ENCODE data around the gene GUCY2D.
A peak's percentile ranks its signal among the peaks of the same experiment; 100 is the strongest.
"Not testable (repeated sequence)": the region's sequence is repeated elsewhere in the genome, so short reads cannot be mapped to it uniquely, and the experiment has no call there.

GUCY2D gene

DNA sequence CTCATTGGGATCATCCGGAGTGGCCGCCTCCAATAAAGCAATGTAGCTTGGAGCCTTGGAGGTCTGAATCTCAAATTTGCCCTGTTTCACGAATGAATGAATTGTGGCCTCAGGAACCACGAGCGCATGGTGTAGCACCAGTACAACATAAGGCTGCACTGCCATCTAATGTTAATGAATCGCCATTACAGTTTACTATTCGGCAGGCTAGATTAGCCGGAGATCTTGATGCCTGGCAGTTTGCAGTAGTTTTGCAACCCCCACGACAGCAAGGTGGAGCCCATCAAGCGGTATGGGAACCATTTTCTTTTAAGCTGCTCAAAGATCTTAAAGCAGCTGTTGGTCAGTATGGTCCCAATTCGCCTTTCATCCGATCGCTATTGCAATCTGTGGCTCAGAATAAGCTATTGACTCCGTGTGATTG, 55.3 kb downstream of the GUCY2D start:
- H3K27me3 ChIP-seq (ENCODE audit: insufficient read depth, low read length) = no peaks in the 10 kb centered on the region

GRCh38 chr17:8059131-8059530, 56.7 kb downstream of the GUCY2D start:
- Histone ChIP-seq H3K4me1 (ENCODE audit: insufficient read depth, low read length, severe bottlenecking) (peaks cover 24% of the 10 kb centered on the region), H3K4me3 (ENCODE audit: low read depth, low read length, poor library complexity, severe bottlenecking) (no peak overlapping the region), H3F3A (ENCODE audit: insufficient read depth, low read length) (no peaks in the 10 kb centered on the region), H3K27ac (ENCODE audit: low read depth, low read length, poor library complexity, severe bottlenecking) (no peak overlapping the region), H3K9ac (ENCODE audit: low read length) (no peak overlapping the region), H3K27me3 (ENCODE audit: insufficient read depth, low read length) (no peaks in the 10 kb centered on the region), H3K4me2 (ENCODE audit: low read length) (no peak overlapping the region), H3K9me2 (ENCODE audit: low read depth, low read length) (no peaks in the 10 kb centered on the region), H4K20me1 (ENCODE audit: insufficient read depth, low read length) (no peaks in the 10 kb centered on the region), H3K36me3 (ENCODE audit: insufficient read depth, low read length) (no peaks in the 10 kb centered on the region), H2AFZ (ENCODE audit: low read length) (no peak overlapping the region), H3K79me2 (ENCODE audit: insufficient read depth, low read length) (no peaks in the 10 kb centered on the region), H3K9me3 (ENCODE audit: low read length) (no peaks in the 10 kb centered on the region)
- no peak for TF ChIP-seq EZH2 (IDR thresholded peaks at IDR 0.05; ENCODE audit: borderline replicate concordance, low read length)
- no peak for TF ChIP-seq CTCF (IDR thresholded peaks at IDR 0.05; ENCODE audit: low read length)

More for the DNA sequence above, 55.3 kb downstream of the GUCY2D start:
- no peak overlapping the region for H2AFZ ChIP-seq (ENCODE audit: low read length)
- no peak overlapping the region for H3K27ac ChIP-seq (ENCODE audit: low read depth, low read length, poor library complexity, severe bottlenecking)
- no peaks in the 10 kb centered on the region for H3K9me3 ChIP-seq (ENCODE audit: low read length)
- no peaks in the 10 kb centered on the region for H3K36me3 ChIP-seq (ENCODE audit: insufficient read depth, low read length)
- H3K9ac ChIP-seq (ENCODE audit: low read length) = no peak overlapping the region; the same call in 1 of the 2 replicates
- no peaks in the 10 kb centered on the region for H3F3A ChIP-seq (ENCODE audit: insufficient read depth, low read length)
- no peaks in the 10 kb centered on the region for H3K79me2 ChIP-seq (ENCODE audit: insufficient read depth, low read length)
- H3K4me3 ChIP-seq (ENCODE audit: low read depth, low read length, poor library complexity, severe bottlenecking) = no peak overlapping the region
- H3K9me2 ChIP-seq (ENCODE audit: low read depth, low read length) = no peaks in the 10 kb centered on the region
- 0 out of 2 replicates have a peak overlapping the region, but pooled peaks have one; percentile 4 for H3K4me2 ChIP-seq (ENCODE audit: low read length)
- no peaks in the 10 kb centered on the region for H4K20me1 ChIP-seq (ENCODE audit: insufficient read depth, low read length)
- peak; percentile 79 for TF ChIP-seq CTCF (IDR thresholded peaks at IDR 0.05; ENCODE audit: low read length)
- TF ChIP-seq EZH2 (IDR thresholded peaks at IDR 0.05; ENCODE audit: borderline replicate concordance, low read length) = no peak
- H3K4me1 ChIP-seq (ENCODE audit: insufficient read depth, low read length, severe bottlenecking) = peaks cover 24% of the 10 kb centered on the region

DNA sequence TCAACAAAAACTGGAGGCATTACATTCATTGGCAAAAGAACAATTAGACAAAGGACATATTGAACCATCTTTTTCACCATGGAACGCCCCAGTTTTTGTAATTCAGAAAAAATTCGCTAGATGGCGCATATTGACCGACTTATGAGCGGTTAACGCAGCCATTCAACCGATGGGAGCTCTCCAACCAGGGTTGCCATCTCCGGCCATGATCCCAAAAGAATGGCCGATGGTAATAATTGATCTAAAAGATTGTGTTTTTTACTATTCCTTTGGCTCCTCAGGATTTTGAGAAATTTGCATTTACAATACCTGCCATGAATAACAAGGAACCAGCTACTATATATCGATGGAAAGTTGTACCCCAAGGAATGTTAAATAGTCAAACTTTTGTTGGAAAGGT, 57.9 kb downstream of the GUCY2D start:
- Histone ChIP-seq H3K4me2 (ENCODE audit: low read length) (no peak overlapping the region), H4K20me1 (ENCODE audit: insufficient read depth, low read length) (no peaks in the 10 kb centered on the region), H3K79me2 (ENCODE audit: insufficient read depth, low read length) (no peaks in the 10 kb centered on the region), H3K9me3 (ENCODE audit: low read length) (no peaks in the 10 kb centered on the region), H3K36me3 (ENCODE audit: insufficient read depth, low read length) (no peaks in the 10 kb centered on the region), H3F3A (ENCODE audit: insufficient read depth, low read length) (no peaks in the 10 kb centered on the region), H3K9me2 (ENCODE audit: low read depth, low read length) (no peaks in the 10 kb centered on the region), H3K9ac (ENCODE audit: low read length) (no peak overlapping the region), H3K4me3 (ENCODE audit: low read depth, low read length, poor library complexity, severe bottlenecking) (no peak overlapping the region), H3K27me3 (ENCODE audit: insufficient read depth, low read length) (no peaks in the 10 kb centered on the region), H3K27ac (ENCODE audit: low read depth, low read length, poor library complexity, severe bottlenecking) (no peak overlapping the region), H3K4me1 (ENCODE audit: insufficient read depth, low read length, severe bottlenecking) (peaks cover 24% of the 10 kb centered on the region), H2AFZ (ENCODE audit: low read length) (no peak overlapping the region)
- TF ChIP-seq EZH2 (IDR thresholded peaks at IDR 0.05; ENCODE audit: borderline replicate concordance, low read length) (no peak), CTCF (IDR thresholded peaks at IDR 0.05; ENCODE audit: low read length) (peak; percentile 73)

DNA sequence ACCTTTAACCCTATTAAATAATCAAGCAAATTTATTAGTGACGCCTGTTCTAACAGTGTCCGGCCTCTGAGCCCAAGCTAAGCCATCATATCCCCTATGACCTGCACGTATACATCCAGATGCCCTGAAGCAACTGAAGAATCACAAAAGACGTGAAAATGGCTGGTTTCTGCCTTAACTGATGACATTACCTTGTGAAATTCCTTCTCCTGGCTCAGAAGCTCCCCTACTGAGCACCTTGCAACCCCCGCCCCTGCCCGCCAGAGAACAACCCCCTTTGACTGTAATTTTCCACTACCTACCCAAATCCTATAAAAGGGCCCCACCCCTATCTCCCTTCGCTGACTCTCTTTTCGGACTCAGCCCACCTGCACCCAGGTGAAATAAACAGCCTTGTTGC, 59.4 kb downstream of the GUCY2D start:
- not testable (repeated sequence) for H3K27me3 ChIP-seq (ENCODE audit: insufficient read depth, low read length); H3F3A ChIP-seq (ENCODE audit: insufficient read depth, low read length); H3K4me3 ChIP-seq (ENCODE audit: low read depth, low read length, poor library complexity, severe bottlenecking); H2AFZ ChIP-seq (ENCODE audit: low read length); H3K27ac ChIP-seq (ENCODE audit: low read depth, low read length, poor library complexity, severe bottlenecking); H3K4me2 ChIP-seq (ENCODE audit: low read length); H3K9me2 ChIP-seq (ENCODE audit: low read depth, low read length); H4K20me1 ChIP-seq (ENCODE audit: insufficient read depth, low read length); H3K9ac ChIP-seq (ENCODE audit: low read length); H3K36me3 ChIP-seq (ENCODE audit: insufficient read depth, low read length); H3K9me3 ChIP-seq (ENCODE audit: low read length); H3K79me2 ChIP-seq (ENCODE audit: insufficient read depth, low read length)
- H3K4me1 ChIP-seq (ENCODE audit: insufficient read depth, low read length, severe bottlenecking) = peaks cover 12% of the 10 kb centered on the region
